Measurements from ENCODE around the gene SLCO2A1.

DNA sequence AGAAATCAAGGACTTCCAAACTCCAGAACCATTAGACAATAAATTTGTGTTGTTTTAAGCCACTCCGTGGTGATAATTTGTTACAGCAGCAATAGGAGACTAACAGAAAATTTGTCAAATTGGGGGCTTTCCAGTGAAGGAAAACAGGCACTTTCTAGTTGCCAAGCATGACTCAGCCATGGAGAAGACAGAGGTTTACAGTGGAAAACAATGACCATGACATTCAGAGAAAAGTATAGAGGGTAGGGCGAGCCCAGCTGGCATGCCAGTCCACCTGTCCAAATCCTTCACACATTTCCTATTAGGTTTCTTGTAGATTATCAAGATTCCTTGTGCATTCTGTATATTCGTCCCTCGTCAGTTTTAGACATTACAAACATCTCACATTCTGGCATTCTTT, 24.9 kb downstream of the SLCO2A1 start:
- TF ChIP-seq CTCF (IDR thresholded peaks at IDR 0.05): no peak
- no peak for TF ChIP-seq EZH2 (IDR thresholded peaks at IDR 0.05)
- TF ChIP-seq EZH2phosphoT487 (IDR thresholded peaks at IDR 0.05): no peak

Measured in neural progenitor cell (in vitro differentiated cells).